ENCODE results near the gene MYO1E.
"Not testable (repeated sequence)": the region's sequence is repeated elsewhere in the genome, so short reads cannot be mapped to it uniquely, and the experiment has no call there.

MYO1E gene

DNA sequence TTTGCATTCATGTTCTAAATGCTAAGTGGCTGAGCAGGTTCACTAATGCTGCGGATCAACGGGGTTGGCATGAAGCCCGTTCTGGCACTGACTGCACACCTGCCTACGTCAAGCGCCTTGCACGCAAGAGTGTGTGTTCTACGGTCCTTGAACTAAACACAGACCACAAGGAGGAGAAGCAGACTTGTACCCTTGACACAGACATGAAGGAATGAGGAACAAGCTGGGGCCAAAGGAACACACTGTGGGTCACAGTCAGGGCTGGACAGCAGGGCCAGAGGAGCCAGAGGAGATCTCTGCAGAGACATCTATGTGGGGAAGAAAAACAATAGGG is 214.0 kb downstream of the MYO1E start:
- DNase-seq = no peak

DNA sequence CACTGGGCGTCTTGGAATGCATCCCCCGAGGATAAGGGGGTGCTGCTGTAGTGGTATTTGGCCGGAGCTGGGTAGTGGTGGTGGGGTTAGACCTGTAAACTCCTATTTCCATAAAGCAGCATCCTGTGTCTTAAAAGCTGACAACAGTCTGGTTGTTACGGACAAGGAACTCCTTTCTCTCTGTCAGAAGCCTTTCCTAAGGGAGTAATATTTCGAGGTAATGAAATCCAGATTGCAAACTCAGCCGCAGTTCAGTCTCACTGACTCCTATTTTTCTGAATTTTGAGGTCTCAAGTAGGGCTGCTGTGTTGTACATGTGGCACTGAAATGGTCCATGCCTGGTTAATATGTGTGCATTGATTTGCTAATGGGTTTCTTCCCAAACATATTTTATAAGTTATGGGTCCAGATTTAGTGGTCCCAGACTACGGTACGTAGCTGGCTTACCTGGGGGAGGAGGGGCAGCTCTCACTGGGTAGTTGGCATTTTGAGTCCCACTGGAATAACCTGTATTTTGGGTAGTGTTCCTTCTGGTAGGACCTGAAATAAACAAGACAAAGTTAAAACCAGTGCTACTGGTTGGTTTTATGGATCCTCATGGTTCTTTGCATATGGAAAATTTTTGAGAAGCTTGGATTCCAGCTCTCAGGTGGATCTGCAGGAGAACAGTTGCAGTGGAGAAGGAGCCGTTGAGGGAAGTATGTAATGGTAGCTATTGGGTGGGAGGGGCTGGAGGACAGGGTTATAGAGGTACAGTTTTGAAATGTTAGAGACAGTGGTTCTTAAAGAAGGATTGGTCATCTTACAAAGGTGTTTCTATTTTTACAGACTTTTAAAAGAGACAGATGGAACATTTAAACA is 214.6 kb downstream of the MYO1E start:
- no peak for DNase-seq

DNA sequence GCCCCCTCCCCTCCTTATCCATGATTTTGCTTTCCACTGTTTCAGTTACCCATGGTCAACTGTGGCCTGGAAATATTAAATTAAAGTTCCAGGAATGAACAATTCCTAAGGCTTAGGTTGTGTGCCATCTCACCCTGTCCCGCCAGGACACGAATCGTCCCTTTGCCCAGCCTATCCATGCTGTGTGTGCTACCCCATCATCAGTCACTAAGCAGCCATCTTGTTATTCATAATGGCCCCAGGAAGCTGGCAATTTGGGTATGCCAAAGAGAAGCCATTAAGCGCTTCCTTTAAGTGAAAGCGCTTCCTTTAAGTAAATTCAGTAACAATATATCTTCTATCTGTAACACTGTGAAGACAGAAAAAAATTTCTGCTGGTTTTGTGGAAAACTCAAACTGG is 215.3 kb downstream of the MYO1E start:
- DNase-seq = no peak

DNA sequence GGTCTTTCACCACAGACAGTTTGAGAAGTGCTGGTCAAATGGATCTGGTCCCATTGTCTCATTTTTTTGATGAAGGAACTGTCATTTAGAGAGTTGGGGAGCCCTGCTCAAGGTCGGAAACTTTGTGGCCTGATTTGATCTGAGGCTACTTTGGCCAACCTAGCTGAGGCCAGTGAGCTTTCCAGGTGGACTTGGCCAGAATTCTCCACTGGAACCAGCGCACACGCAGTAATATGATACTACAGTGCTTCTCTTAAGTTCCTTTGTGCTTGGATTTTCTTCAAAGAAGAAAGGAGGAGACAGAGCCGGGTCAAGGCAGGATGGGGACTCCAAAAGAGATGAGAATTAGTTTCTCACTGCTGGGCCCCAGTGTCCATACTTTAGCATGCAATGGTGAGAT is 217.2 kb downstream of the MYO1E start:
- DNase-seq = no peak

DNA sequence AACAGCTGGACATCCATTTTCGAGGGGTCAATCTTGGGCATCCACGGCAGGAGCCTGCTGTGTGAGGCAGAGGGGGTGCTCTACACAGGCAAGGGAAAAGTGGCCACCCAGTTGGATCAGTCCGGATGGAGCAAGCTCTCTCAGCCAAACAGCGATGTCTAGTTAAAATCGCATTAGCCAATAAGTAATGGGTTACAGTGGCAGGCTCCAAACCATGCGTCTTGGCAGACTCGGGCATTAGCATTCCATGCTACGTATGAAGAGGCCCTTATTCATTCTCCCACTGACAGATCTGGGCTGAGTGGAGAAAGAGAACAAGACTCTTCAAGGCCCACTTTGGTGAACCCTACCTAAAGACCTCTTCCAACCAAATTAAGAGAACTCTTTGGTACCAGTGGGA is 218.4 kb downstream of the MYO1E start:
- no peak for DNase-seq

DNA sequence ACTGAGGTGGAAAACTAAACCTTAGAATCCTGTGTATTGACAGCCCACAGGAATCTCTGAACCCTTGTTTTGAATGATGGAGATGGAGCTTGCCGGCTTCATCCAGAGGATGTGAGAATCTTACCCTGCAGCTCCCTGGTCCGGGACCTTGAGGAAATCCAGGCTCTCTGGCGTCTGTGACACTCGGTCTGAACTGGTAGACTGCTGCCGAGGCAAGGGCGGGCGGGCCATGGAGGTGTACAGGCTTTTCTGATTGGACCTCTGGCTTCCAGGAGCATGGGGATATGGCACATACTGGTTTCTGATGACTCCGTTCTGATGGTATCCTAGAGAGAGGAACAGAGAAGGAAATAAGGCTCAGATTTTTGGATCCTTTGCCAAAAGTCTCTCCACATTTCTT is 219.2 kb downstream of the MYO1E start:
- DNase-seq = no peak

DNA sequence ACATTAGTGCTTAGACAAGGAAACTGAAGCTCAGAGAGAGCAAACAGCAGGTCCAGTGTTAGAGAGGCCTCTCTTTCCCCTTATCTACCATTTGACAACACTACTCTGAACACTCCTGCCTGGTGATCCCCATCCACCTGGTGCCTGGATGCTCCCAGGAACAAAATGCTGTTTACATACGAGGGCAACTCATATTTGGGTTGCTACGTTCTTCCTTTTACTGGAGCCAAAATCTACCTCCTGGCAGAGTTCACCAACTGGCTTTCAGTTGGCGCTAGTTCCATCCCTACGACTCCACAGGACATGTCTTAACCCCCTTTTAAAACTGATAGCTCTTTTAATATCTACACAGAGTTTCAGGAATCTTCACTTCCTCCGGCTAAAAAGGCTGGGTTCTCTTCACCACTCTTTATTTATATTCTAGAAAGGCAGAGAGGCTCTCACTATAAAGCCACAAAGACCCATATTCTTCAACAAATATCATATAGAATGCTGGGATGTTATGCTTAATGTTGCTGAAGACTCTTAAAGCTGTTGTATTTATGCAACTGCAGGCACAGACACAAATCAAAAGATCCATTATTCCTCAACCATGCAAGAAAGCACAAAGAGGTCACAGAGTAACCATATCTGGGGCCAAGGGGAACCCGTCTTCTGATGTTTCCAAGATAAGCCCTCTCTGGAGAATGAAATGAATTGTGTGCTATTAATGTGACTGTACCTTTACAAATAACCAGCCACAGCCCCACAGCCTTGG is 219.8 kb downstream of the MYO1E start:
- no peak for DNase-seq

DNA sequence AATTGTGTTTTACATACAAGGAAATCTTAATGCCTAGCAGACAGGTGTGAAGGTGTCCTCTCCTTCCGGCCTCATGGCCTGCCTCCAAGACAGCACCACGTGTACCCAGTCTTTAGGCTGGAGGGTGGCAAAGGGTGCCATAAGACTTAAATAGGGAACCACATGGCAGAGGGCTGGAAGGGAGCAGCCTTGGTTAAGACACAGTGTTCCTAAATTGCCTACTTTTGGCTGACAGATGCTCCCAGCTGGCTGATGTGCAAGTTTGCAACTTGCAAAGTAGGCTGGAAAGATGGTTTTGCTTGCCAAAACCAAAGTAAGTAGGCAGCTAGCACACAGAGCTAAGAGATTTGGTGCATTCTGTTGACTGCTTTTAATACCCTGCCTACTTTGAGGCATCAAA is 222.5 kb downstream of the MYO1E start:
- no peak for DNase-seq

DNA sequence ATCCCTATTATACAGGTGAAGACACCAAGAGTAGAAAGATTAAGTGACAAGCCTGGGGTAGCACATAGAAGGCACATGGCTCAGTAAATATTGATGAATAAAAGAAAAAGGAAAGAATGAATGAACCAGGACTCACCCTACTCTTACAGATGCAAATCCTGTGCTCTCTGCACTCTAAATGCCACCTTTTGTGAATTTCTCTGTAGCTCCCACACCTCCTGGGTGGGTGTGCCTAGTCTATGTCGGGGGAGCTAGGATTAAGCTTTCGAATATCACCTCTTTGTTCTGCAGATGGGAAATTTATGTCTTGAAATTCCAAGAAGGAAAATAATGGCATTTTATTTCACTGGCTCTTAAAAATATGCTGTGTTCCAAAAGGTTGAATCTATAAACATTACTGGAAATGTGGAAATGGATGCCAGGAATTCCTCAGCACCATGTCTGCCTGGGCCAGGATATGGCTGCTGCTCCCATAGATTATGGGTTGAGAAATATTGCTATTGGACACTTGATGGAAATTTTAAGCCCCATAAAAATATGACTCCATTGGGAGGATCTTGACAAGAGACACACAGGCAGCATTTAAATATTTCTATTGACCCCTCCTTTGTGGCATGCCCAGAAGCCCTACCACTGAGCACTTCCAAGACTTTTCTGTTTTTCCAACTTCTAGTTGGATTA is 224.4 kb downstream of the MYO1E start:
- DNase-seq = no peak

DNA sequence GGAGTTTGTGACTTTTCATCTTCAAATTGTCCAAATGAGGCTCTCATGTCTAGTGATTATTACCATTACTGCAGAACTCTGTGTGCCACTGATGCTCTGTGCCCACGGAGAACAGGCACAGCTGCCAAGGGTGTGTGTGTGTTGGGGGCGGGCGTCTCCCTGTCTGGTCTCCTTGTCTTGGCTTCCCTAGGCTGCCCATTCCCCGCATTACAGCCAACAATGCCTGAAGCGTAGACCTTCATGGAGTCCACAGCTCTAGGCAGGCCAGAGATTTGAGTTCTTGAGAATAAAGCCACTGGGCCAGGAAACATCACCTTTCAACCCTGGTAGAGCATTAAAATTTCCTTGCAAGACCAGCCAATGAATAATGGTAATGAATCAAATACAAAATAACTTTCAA is 225.0 kb downstream of the MYO1E start:
- DNase-seq = no peak

DNA sequence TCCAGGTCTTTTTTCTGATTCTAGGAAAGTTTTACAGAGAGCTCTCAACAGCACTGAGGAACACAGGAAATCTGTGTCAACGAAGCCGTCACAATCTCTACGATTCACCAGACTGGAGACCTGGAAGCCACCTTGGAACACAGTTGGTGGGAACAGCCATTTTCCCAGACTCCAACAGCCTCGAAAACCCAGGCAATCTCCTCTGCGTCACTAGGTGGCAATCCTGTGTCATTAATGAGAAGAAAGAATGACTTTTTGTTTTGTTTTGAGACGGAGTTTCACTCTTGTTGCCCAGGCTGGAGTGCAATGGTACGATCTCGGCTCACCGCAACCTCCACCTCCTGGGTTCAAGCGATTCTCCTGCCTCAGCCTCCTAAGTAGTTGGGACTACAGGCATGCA is 228.1 kb downstream of the MYO1E start:
- DNase-seq = not testable (repeated sequence)

DNA sequence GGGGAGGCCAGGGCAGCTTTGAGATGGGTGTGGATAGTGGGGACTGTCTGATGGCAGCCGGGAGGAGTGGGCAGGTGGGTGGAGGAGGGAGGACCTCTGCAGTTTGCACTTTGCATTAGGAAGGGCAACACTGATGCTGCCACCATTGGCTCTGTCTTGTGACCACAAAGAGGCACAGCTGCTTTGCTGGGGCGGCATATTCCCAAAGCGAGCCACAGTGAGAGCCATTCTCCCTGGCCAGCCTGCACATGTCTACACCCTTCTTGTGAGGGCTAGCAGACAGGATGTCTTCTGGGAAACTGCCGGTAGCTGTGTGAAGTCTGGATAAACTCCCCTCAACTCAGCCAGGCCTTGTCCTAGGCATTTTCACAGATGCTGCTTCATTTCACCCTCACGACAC is 229.4 kb downstream of the MYO1E start:
- no peak for DNase-seq

DNA sequence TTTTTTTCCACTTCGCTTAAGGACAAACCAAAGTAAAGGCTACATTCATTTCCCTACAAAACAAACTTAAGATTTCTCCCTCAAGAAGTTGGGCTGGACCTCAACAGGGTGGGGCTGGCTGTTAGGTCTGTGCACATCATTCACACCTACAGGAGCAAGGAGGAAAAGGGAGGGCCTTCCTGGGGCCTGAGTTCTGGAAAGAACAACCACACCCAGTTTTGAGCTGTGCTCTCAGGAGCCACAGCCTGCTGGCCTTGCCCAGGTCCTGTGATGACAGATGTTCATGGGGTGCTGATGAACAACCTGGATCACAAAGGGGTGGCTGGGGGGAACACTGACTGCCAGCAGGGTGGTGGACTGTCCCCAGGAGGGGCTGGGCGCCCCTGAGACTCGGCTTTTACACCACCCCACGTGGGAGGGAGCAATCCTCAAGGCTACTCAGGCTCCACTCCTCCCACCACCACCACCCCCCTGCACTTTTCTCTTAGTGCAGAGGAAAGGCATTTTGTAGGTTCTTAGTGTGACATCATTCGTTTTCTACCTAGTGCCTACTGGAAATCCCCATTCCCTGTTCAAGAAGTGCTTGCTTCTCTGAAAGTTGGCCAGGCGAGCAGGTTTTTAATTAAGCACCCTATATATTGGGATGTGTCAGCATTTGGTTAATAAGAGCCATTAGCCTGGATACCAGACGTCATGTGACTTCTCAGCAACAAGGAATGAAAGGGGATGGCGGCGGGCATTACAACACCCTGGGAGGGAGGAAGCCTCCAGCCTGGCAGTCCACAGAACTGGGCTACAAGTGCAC is 232.0 kb downstream of the MYO1E start:
- DNase-seq = no peak

DNA sequence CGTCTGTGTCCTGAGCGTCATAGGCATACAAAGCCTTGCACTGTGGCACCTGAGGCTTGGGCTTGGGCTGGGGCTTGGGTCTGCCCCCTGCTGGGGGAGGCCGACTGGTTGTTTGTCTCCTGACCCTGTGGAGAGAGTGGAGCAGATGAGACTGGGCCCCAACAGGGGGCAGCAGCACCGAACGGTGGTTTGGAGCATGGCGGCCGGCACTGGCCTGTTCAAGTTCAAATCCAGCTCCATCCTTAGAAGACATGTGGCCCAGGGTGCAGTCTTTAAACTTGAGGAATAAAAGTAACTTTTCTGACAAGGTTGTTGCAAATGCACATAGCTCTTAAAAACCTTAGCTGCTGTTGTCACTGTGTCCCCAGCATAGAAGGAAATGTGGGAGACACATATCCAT is 234.4 kb downstream of the MYO1E start:
- no peak for DNase-seq

DNA sequence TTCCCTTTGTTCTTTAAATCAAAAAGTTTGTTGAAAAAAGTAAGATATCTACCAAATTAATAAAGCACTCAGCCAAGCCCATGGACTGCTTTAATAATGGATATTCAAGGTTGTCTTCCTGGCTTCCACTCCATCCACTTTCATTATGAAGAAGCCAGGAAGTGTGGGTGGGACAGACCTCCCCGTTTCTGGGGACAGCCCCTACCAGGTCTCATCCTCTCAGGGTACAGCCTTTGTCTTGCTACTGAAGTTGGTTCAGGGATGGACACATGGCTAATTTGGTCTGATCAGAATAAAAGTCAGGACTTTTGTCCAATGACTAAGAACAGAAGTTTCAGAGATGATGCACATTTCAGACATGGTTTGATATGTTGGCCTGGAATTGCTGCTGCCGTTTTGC is 235.1 kb downstream of the MYO1E start:
- no peak for DNase-seq

DNA sequence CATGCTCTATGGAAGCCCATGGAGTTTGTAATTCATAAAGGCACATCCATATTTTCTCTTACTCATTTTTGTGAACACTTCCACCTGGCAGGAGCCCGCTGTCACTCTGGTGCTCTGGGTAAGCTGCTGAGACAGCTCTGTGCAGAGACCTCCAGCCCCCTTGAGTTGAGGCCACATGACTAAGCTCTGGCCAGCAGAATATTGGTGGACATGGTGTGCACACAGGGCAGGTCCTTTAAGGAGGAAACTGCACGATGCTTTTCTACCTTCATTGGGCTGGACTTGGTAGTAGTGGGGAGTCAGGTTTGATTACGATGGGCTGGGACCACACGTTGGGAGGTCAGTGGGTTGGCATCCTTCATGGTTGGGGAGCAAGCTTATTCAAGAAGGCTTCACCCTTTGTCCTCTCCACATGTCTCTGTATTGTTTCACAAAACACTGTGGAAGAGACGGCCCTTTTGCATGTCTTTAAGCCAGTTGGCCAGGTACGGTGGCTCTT is 238.7 kb downstream of the MYO1E start:
- no peak for DNase-seq

DNA sequence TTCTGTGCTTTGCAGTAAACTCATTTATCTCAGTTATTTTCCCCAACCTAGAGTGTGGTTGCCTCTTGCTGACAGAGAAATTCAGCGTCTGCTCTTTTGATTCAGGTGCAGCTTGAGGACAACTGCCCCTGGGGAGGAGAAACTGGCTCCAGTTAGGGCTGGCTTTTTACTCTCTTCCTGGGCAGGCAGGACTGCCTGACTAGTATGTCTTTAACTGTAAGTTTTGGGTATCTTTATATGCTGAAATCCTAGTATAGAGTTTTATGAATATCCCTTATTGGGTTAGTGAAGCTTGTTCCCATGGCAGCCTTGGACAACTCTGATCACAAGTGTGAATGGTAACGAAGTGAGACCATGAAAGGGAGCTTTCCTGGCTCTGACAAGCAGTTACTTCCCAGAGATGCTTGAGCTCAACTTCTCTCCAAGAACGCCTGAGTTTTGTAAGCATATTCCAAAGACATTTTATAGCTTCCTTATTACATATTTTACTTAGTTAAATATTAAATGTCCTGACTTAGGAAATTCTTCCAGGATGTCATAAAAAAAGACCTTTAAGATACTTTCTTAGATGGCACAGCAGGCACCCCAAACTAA is 240.6 kb downstream of the MYO1E start:
- DNase-seq = no peak

DNA sequence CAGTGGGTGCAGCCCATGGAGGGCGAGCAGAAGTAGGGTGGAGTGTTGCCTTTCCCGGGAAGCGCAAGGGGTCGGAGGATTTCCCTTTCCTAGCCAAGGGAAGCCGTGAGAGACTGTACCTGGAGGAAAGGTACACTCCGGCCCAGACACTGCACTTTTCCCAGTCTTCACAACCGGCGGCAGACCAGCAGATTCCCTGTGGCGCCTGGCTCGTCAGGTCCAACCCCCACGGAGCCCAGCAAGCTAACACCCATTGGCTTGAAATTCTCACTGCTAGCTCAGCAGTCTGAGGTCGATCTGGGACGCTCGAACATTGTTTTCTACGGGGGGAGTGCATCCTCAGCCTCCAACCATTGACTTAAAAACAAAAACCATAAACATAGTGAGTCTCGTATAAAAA is 241.2 kb downstream of the MYO1E start:
- DNase-seq = no peak

DNA sequence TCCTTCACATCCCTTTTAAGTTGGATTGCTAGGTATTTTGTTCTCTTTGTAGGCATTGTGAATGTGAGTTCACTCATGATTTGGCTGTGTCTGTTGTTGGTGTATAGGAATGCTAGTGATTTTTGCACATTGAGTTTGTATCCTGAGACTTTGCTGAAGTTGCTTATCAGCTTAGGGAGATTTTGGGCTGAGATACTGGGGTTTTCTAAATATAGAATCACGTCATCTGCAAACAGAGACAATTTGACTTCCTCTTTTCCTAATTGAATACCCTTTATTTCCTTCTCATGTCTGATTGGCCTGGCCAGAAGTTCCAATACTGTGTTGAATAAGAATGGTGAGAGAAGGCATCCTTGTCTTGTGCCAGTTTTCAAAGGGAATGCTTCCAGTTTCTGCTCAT is 245.4 kb downstream of the MYO1E start:
- not testable (repeated sequence) for DNase-seq

DNA sequence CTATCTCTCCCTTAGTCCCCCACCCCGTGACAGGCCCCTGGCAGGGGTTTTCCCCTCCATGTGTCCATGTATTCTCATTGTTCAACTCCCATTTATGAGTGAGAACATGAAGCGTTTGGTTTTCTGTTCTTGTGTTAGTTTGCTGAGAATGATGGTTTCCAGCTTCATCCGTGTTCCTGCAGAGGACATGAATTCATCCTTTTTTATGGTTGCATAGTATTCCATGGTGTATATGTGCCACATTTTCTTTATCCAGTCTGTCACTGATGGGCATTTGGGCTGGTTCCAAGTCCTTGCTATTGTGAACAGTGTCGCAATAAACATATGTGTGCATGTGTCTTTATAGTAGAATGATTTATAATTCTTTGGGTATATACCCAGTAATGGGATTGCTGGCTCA is 247.0 kb downstream of the MYO1E start:
- DNase-seq = not testable (repeated sequence)

DNA sequence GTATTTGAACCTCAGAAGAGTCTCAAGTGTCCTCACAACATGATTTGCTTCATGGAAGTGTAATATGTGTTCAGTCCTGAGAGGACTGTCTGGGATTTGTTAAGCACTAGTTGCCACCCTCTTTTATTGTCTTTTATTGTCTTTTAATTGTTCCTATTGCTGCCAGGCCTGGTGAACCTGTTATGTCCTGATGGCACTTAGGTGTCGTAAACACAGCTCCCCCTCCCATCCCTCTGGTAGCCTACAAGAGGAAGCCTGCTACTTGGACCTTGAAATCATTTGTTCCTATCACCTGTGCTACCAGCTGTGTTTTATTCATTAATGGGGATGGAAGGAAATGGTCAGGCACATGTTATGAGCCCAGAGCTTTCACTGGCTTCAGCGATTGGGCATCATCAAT is 248.4 kb downstream of the MYO1E start:
- DNase-seq = no peak

DNA sequence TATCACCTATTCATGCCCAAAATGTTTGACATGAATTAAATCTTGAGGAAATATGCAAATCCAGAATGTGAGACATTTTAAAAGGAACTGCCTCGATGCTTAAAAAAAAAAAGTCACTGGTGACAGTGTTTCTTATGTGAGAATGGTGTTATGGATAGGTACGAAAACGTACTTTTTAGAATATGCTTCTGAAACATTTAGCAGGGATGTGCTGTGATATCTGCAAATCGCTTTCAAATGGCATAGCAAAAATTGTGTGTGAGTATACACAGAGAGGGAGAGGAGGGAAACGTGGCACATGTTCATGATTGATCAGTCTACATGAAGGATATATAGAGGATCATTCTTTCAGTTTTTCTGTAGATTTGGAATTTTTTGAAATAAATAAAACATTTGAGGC is 251.7 kb downstream of the MYO1E start:
- no peak for DNase-seq

DNA sequence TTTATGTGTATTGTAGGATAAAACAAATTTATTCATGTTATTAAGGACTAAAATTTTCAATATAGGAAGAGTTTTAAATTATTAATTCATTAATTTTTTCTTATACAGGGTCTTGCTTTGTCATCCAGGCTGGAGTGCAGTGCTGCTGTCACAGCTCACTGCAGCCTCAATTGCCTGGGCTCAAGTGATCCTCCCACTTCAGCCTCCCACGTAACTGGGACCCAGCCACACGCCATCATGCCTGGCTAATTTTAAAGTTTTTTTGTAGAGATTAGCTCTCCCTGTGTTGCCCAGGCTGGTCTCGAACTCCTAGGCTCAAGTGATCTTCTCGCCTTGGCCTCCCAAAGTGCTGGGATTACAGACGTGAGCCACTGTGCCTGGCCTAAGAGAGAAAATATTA is 253.0 kb downstream of the MYO1E start:
- no peak for DNase-seq

Data from cortex of kidney (tissue), 1 donor.